ENCODE measurements around the gene STK32C. TPM values are rescaled to one million over a fixed set of nuclear protein-coding genes. Genes with fewer than 3 reads are reported as not detected.

The STK32C gene
- total and polyA plus RNA-seq, 2 donors (not counting 1 experiment from before 2014, with no cell fraction given), result 9.9 to 16.8 TPM

- no peak overlapping the region for H3K4me3 Mint-ChIP-seq
- Histone ChIP-seq H3K79me2 (ENCODE audit: control insufficient read depth, insufficient read depth, low read length) (no peaks in the 10 kb centered on the region), H3K27ac (ENCODE audit: low read length in 2 of 2) (no peak overlapping the region), H3K36me3 (replicated peaks in 1 of 2; ENCODE audit: control extremely low read depth in 1 of 2, control insufficient read depth in 1 of 2, extremely low read depth in 1 of 2, insufficient read depth in 2 of 2, low read length in 1 of 2) (no peaks in the 10 kb centered on the region), H3K27me3 (replicated peaks in 1 of 4; ENCODE audit: control extremely low read depth in 1 of 4, control insufficient read depth in 3 of 4, insufficient read depth in 4 of 4, low read length in 3 of 4) (no peaks in the 10 kb centered on the region), H3K4me2 (replicated peaks; ENCODE audit: low read depth, low read length, poor library complexity, severe bottlenecking) (no peak overlapping the region), H3K4me3 (ENCODE audit: control extremely low read depth in 1 of 5, extremely low read depth in 1 of 5, insufficient read depth in 1 of 5, low read depth in 2 of 5, low read length in 4 of 5) (no peak overlapping the region), H4K20me1 (ENCODE audit: control insufficient read depth, insufficient read depth, low read length, poor library complexity, severe bottlenecking) (no peaks in the 10 kb centered on the region), H2AFZ (ENCODE audit: insufficient read depth, low read depth, low read length, poor library complexity, severe bottlenecking) (no peak overlapping the region), H3K4me1 (ENCODE audit: control insufficient read depth in 2 of 2, insufficient read depth in 2 of 2, low read length in 2 of 2) (peaks cover 0 to 7% of the 10 kb centered on the region in 2 donors), H3K9me3 (ENCODE audit: control extremely low read depth in 1 of 3, control insufficient read depth in 2 of 3, insufficient read depth in 1 of 3, low read length in 2 of 3) (no peaks in the 10 kb centered on the region), H3K9ac (ENCODE audit: low read length) (no peak overlapping the region)
- peaks cover 5% of the 10 kb centered on the region for H3K4me1 Mint-ChIP-seq
- POLR2A ChIA-PET, result no interaction called here
- intact Hi-C loops (cut with micrococcal nuclease), result no loop called here
- no peak overlapping the region for H3K27ac Mint-ChIP-seq
- ATAC-seq (ENCODE audit: low read depth) (no peak), DNase-seq (no peak)
- CTCF ChIA-PET, result interaction anchor here (1.2 kb wide), 1 partner anchor 106 kb away, joined by 4 read pairs; no protein-coding TSS in a partner anchor
- TF ChIP-seq, protein P1, sequence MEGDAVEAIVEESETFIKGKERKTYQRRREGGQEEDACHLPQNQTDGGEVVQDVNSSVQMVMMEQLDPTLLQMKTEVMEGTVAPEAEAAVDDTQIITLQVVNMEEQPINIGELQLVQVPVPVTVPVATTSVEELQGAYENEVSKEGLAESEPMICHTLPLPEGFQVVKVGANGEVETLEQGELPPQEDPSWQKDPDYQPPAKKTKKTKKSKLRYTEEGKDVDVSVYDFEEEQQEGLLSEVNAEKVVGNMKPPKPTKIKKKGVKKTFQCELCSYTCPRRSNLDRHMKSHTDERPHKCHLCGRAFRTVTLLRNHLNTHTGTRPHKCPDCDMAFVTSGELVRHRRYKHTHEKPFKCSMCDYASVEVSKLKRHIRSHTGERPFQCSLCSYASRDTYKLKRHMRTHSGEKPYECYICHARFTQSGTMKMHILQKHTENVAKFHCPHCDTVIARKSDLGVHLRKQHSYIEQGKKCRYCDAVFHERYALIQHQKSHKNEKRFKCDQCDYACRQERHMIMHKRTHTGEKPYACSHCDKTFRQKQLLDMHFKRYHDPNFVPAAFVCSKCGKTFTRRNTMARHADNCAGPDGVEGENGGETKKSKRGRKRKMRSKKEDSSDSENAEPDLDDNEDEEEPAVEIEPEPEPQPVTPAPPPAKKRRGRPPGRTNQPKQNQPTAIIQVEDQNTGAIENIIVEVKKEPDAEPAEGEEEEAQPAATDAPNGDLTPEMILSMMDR (IDR thresholded peaks at IDR 0.05), result no peak
- no peak for TF ChIP-seq EZH2 (IDR thresholded peaks at IDR 0.05; ENCODE audit: borderline replicate concordance, insufficient read depth, low read depth, low read length, poor library complexity, severe bottlenecking)
- H3K27me3 Mint-ChIP-seq, result no peaks in the 10 kb centered on the region
- 97% methylated on average over 13 of the region's 17 CpGs for WGBS (ENCODE audit: insufficient coverage)
- H3K9me3 Mint-ChIP-seq (ENCODE audit: insufficient read depth), result no peaks in the 10 kb centered on the region
Observed at GRCh38 chr10:132355297-132355696, 47.5 kb upstream of the STK32C start.

- Histone ChIP-seq H3K27ac (ENCODE audit: low read length in 2 of 2) (no peak overlapping the region), H3K4me1 (ENCODE audit: control insufficient read depth in 2 of 2, insufficient read depth in 2 of 2, low read length in 2 of 2) (peaks cover 0 to 7% of the 10 kb centered on the region in 2 donors), H3K36me3 (replicated peaks in 1 of 2; ENCODE audit: control extremely low read depth in 1 of 2, control insufficient read depth in 1 of 2, extremely low read depth in 1 of 2, insufficient read depth in 2 of 2, low read length in 1 of 2) (no peaks in the 10 kb centered on the region), H2AFZ (ENCODE audit: insufficient read depth, low read depth, low read length, poor library complexity, severe bottlenecking) (no peak overlapping the region), H3K9ac (ENCODE audit: low read length) (no peak overlapping the region), H3K4me2 (replicated peaks; ENCODE audit: low read depth, low read length, poor library complexity, severe bottlenecking) (no peak overlapping the region), H3K79me2 (ENCODE audit: control insufficient read depth, insufficient read depth, low read length) (no peaks in the 10 kb centered on the region), H3K9me3 (ENCODE audit: control extremely low read depth in 1 of 3, control insufficient read depth in 2 of 3, insufficient read depth in 1 of 3, low read length in 2 of 3) (no peaks in the 10 kb centered on the region), H4K20me1 (ENCODE audit: control insufficient read depth, insufficient read depth, low read length, poor library complexity, severe bottlenecking) (no peaks in the 10 kb centered on the region), H3K4me3 (ENCODE audit: control extremely low read depth in 1 of 5, extremely low read depth in 1 of 5, insufficient read depth in 1 of 5, low read depth in 2 of 5, low read length in 4 of 5) (no peak overlapping the region), H3K27me3 (replicated peaks in 1 of 4; ENCODE audit: control extremely low read depth in 1 of 4, control insufficient read depth in 3 of 4, insufficient read depth in 4 of 4, low read length in 3 of 4) (no peaks in the 10 kb centered on the region)
- intact Hi-C loops (cut with micrococcal nuclease), result no loop called here
- CTCF ChIA-PET, result interaction anchor here (0.8 to 2.4 kb wide), 4 partner anchors 14 to 213 kb away, joined by 3 to 7 read pairs (median 4); no protein-coding TSS in a partner anchor
- no peak overlapping the region for H3K4me3 Mint-ChIP-seq
- POLR2A ChIA-PET, result no interaction called here
- no peaks in the 10 kb centered on the region for H3K9me3 Mint-ChIP-seq (ENCODE audit: insufficient read depth)
- no peak overlapping the region for H3K27ac Mint-ChIP-seq
- no peak for DNase-seq
- H3K27me3 Mint-ChIP-seq, result no peaks in the 10 kb centered on the region
- TF ChIP-seq, protein P1 (IDR thresholded peaks at IDR 0.05), result no peak
- TF ChIP-seq EZH2 (IDR thresholded peaks at IDR 0.05; ENCODE audit: borderline replicate concordance, insufficient read depth, low read depth, low read length, poor library complexity, severe bottlenecking), result no peak
- 94% methylated on average over 30 of the region's 32 CpGs for WGBS (ENCODE audit: insufficient coverage)
- H3K4me1 Mint-ChIP-seq, result peaks cover 5% of the 10 kb centered on the region
- no peak for ATAC-seq (ENCODE audit: low read depth)
Observed at GRCh38 chr10:132354356-132355094, 46.8 kb upstream of the STK32C start.

Data from B cell (primary cell).